PC-3 (cell line): ENCODE data around the gene AGTRAP. TPM values are rescaled to one million over a fixed set of nuclear protein-coding genes. Genes with fewer than 3 reads are reported as not detected.

ENCODE experiments used
- ATAC-seq: fragments of 200-7000 bp; cut with Tn5 transposase; 2 replicates; pipeline ENCODE4 v1.9.1; 2020; ENCODE audit warnings: mild to moderate bottlenecking, moderate library complexity
- BruUV-seq: library from RNA; stranded (reverse); fragments of 400-500 nt; replicated peaks from 2 replicates; lab custom pipeline; 2021; lab: Mats Ljungman, UMichigan
- CTCF ChIA-PET: fragments of 300-600 bp; sonication (Branson Sonifier 250); formaldehyde crosslinking; loops from one replicate; lab custom pipeline; 2022; ENCODE audit warnings: antibody characterized with exemption; lab: Charles Lee
- POLR2A ChIA-PET: fragments of 300-600 bp; sonication (Branson Sonifier 250); formaldehyde crosslinking; loops from one replicate; lab custom pipeline; 2022; ENCODE audit warnings: antibody characterized with exemption; ENCODE audit not compliant: unreplicated experiment; lab: Charles Lee
- DNase-seq: peaks from one replicate; pipeline ENCODE4 v3.0.0-alpha.2; 2015
- H2AFZ ChIP-seq: fragments of 300-600 bp; sonication (generic); 2 replicates; pipeline ENCODE4 v1.6.0; 2016; ENCODE audit warnings: antibody characterized with exemption, low read length
- H3F3A ChIP-seq: fragments of 300-600 bp; sonication (generic); one replicate; pipeline ENCODE4 v1.6.0; 2017; ENCODE audit warnings: antibody characterized with exemption, low read length, control low read depth, mild to moderate bottlenecking; ENCODE audit not compliant: unreplicated experiment
- H3K27ac ChIP-seq: fragments of 300-600 bp; sonication (generic); 2 replicates; pipeline ENCODE4 v1.5.1; 2016; ENCODE audit warnings: mild to moderate bottlenecking, low read length
- H3K27me3 ChIP-seq: fragments of 300-600 bp; sonication (generic); 2 replicates; pipeline ENCODE4 v1.6.1; 2016; ENCODE audit warnings: low read length, mixed read lengths
- H3K36me3 ChIP-seq: fragments of 300-600 bp; sonication (generic); 2 replicates; pipeline ENCODE4 v1.6.1; 2016; ENCODE audit warnings: low read depth, mixed run types, low read length, mixed read lengths
- H3K4me1 ChIP-seq: fragments of 300-600 bp; sonication (generic); 2 replicates; pipeline ENCODE4 v1.5.1; 2016; ENCODE audit warnings: low read length; ENCODE audit not compliant: insufficient read depth
- H3K4me2 ChIP-seq: fragments of 300-600 bp; sonication (generic); 2 replicates; pipeline ENCODE4 v1.6.0; 2016; ENCODE audit warnings: low read length
- H3K4me3 ChIP-seq: fragments of 300-600 bp; sonication (generic); 2 replicates; pipeline ENCODE4 v1.5.1; 2016; ENCODE audit warnings: mild to moderate bottlenecking, low read length, mixed read lengths
- H3K79me2 ChIP-seq: fragments of 300-600 bp; sonication (generic); 2 replicates; pipeline ENCODE4 v1.6.1; 2017; ENCODE audit warnings: low read length, mixed read lengths
- H3K9ac ChIP-seq: fragments of 300-600 bp; sonication (generic); 2 replicates; pipeline ENCODE4 v1.6.0; 2016; ENCODE audit warnings: mild to moderate bottlenecking, low read length
- H3K9me2 ChIP-seq: fragments of 300-600 bp; sonication (generic); replicated peaks from 2 replicates; pipeline ENCODE4 v1.6.1; 2016; ENCODE audit warnings: mixed run types, low read length, mixed read lengths
- H3K9me3 ChIP-seq: fragments of 300-600 bp; sonication (generic); 2 replicates; pipeline ENCODE4 v1.6.1; 2016; ENCODE audit warnings: low read length, mixed read lengths
- H4K20me1 ChIP-seq: fragments of 300-600 bp; sonication (generic); 2 replicates; pipeline ENCODE4 v1.6.1; 2016; ENCODE audit warnings: low read length, mixed read lengths
- EZH2 ChIP-seq: fragments of 300-600 bp; sonication (generic); IDR thresholded peaks from one replicate; pipeline ENCODE4 v1.6.1; 2017; ENCODE audit warnings: antibody characterized with exemption, mild to moderate bottlenecking, low read length; ENCODE audit not compliant: unreplicated experiment
- EZH2phosphoT487 ChIP-seq: fragments of 300-600 bp; sonication (generic); IDR thresholded peaks from 2 replicates; pipeline ENCODE4 v1.6.1; 2018; ENCODE audit warnings: mild to moderate bottlenecking, antibody characterized with exemption, low read length, borderline replicate concordance
- intact Hi-C: fragments of 100-400 bp; cut with micrococcal nuclease; formaldehyde crosslinking; loops from 2 replicates; pipeline ENCODE4 v1.9.0; 2023
- total RNA-seq: library from RNA; depleted of rRNA; stranded (reverse); fragments of >200 nt; gene quantifications from 2 replicates; pipeline ENCODE4 v1.2.3, GENCODE V29; 2014
- TF ChIP-seq, protein P1 (sequence below): fragments of 300-600 bp; sonication (generic); conservative IDR thresholded peaks from 2 replicates; pipeline ENCODE4 v1.5.1; 2017; ENCODE audit warnings: antibody characterized with exemption, low read depth, mild to moderate bottlenecking, low read length

The AGTRAP gene
- total RNA-seq, 1 experiment from 2014 or later: 73.5 TPM

DNA sequence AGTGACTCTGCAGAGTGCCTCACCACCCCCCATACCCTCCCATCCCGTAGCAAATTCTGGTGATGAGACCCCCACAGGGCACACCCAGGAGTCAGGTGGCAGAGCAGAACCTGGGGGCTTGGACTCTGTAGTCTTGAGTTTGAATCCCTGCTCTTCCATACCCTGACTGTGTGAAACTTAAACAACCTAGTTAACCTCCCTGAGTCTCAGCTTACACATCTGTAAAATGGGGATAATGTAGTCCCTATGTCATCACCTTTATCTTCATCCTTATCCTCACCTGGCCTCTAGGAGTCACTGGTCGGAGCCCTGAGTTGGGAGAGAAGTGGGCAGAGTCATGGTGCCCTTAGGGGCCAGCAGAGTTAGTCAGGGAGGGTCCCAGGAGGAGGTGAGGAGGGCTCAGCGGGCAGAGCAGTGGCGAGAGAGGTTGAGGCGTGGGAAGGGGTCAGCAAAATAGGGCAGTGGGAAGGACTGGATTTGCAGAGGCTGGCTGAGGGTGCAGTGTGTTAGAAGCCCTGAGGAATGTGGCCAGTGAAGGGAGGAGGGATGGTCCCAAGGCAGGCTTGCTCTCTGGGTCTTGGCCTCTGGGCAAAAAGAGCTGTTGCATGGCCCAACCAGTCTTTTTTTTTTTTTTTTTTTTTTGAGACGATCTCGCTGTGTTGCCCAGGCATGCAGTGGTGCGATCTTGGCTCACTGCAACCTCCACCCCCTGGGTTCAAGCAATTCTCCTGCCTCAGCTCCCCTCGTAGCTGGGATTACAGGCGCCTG lies 44.6 kb downstream of the AGTRAP start:
- no peak for ATAC-seq
- CTCF ChIA-PET: no interaction called here

GRCh38 chr1:11781297-11781696 lies 45.4 kb downstream of the AGTRAP start:
- no peaks in the 10 kb centered on the region for H3K36me3 ChIP-seq
- BruUV-seq: no TSS peak
- H3F3A ChIP-seq: no peaks in the 10 kb centered on the region
- H3K4me3 ChIP-seq: no peak overlapping the region
- H3K27ac ChIP-seq: no peak overlapping the region
- TF ChIP-seq, protein P1, sequence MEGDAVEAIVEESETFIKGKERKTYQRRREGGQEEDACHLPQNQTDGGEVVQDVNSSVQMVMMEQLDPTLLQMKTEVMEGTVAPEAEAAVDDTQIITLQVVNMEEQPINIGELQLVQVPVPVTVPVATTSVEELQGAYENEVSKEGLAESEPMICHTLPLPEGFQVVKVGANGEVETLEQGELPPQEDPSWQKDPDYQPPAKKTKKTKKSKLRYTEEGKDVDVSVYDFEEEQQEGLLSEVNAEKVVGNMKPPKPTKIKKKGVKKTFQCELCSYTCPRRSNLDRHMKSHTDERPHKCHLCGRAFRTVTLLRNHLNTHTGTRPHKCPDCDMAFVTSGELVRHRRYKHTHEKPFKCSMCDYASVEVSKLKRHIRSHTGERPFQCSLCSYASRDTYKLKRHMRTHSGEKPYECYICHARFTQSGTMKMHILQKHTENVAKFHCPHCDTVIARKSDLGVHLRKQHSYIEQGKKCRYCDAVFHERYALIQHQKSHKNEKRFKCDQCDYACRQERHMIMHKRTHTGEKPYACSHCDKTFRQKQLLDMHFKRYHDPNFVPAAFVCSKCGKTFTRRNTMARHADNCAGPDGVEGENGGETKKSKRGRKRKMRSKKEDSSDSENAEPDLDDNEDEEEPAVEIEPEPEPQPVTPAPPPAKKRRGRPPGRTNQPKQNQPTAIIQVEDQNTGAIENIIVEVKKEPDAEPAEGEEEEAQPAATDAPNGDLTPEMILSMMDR: no peak
- no peak for TF ChIP-seq EZH2phosphoT487
- no peak for TF ChIP-seq EZH2
- ChIA-PET POLR2A (interaction anchor here (0.5 kb wide), 1 partner anchor 128 kb away, joined by 4 read pairs; no protein-coding TSS in a partner anchor), CTCF (no interaction called here)
- H3K4me2 ChIP-seq: no peak overlapping the region
- ATAC-seq: peak; percentile 53; the same call in 1 of the 2 replicates
- no peaks in the 10 kb centered on the region for H3K79me2 ChIP-seq
- intact Hi-C loops: no loop called here
- no peaks in the 10 kb centered on the region for H3K9me2 ChIP-seq
- H4K20me1 ChIP-seq: no peaks in the 10 kb centered on the region
- no peak overlapping the region for H2AFZ ChIP-seq
- H3K9me3 ChIP-seq: no peaks in the 10 kb centered on the region
- H3K27me3 ChIP-seq: no peaks in the 10 kb centered on the region
- no peak overlapping the region for H3K9ac ChIP-seq
- H3K4me1 ChIP-seq: no peaks in the 10 kb centered on the region
- no peak for DNase-seq

More for the DNA sequence above, 44.6 kb downstream of the AGTRAP start:
- no peaks in the 10 kb centered on the region for H3K4me1 ChIP-seq
- H3K36me3 ChIP-seq: no peaks in the 10 kb centered on the region
- intact Hi-C loops: no loop called here
- H3K4me3 ChIP-seq: no peak overlapping the region
- no peaks in the 10 kb centered on the region for H3K9me3 ChIP-seq
- H3K27ac ChIP-seq: no peak overlapping the region
- H3K9ac ChIP-seq: no peak overlapping the region
- H3K4me2 ChIP-seq: no peak overlapping the region
- no peaks in the 10 kb centered on the region for H3K9me2 ChIP-seq
- no peak for DNase-seq
- no peak overlapping the region for H2AFZ ChIP-seq
- no TSS peak for BruUV-seq
- no peaks in the 10 kb centered on the region for H4K20me1 ChIP-seq
- no peaks in the 10 kb centered on the region for H3F3A ChIP-seq
- no peaks in the 10 kb centered on the region for H3K27me3 ChIP-seq
- TF ChIP-seq EZH2phosphoT487: no peak
- TF ChIP-seq EZH2: no peak
- TF ChIP-seq, protein P1: no peak
- no peaks in the 10 kb centered on the region for H3K79me2 ChIP-seq
- POLR2A ChIA-PET: no interaction called here
